ENCODE data around the gene PRICKLE3.

Gene PRICKLE3

GRCh38 chrX:49205443-49205842, 19.3 kb upstream of the PRICKLE3 start:
- no peak for DNase-seq (ENCODE audit: low spot score)

GRCh38 chrX:49204709-49205108, 18.5 kb upstream of the PRICKLE3 start:
- DNase-seq (ENCODE audit: low spot score) = no peak

- DNase-seq (ENCODE audit: low spot score) = no peak
Measured at GRCh38 chrX:49204017-49204416, 17.8 kb upstream of the PRICKLE3 start.

GRCh38 chrX:49203536-49203935, 17.4 kb upstream of the PRICKLE3 start:
- no peak for DNase-seq (ENCODE audit: low spot score)

DNA sequence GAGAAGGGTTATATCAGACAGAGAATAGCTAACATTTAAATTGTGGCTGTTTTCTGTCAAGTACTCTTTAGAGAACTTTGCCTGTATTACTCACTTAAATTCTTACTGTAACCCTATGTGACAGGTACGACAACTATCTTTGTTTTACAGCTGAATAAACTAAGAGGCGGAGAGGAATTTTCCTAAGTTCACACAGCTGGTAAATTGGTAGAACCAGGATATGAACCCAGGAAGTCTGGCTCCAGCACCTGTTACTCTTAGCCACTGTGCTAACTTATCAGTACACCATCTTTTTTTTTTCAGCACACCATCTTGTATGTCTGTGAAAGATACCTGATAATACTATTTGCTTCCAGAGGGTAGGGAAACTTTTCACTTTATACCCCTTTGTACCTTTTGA, 15.8 kb upstream of the PRICKLE3 start:
- no peak for DNase-seq (ENCODE audit: low spot score)

DNA sequence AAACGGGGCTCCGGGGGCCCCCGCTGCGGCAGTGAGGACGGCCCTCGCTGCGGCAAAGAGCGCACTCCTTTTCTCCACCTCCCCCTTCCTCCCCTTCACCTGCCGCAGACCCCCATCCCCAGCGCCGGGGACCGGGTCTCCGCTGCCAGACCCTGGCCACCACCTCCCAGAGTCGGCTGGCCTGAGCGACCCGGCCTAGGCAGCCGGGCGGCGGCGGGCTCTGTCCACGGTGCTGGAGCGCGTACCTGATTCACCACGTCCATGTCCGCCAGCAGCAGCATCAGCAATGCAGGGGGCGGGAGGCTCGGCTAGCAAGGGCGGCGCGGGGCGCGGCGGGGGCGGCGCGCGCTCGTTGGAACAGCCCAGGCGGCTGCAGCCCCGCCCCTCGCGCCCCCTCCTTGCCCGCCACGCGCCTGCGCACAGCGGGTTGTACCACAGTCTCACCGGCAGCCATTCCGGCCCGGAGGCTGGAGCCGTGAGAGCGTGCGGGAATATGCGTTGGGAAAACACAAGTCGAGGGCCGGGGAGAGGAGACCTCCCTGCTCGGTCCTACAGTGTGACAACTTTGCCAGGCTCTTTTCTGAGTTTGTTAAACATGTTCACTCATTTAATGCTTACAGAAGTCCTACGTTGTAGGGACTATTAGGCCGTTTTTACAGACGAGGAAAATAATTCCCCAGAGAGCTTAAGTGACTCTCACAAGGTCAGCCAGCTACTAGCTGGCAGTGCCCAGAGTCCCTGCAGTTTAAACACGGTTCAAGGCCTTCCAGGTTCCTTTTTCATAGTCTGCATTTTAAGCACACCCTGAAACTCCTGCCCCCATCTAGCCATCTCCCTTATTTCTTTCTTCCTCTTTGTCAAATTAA, 14.0 kb upstream of the PRICKLE3 start, which contains the start of gene SYP:
TSS of gene SYP (minus strand) at position 288 of the 866 bp plus-strand sequence. CDS start at position 281, 7 bp downstream.
- peak; percentile 88 for DNase-seq (ENCODE audit: low spot score)

DNA sequence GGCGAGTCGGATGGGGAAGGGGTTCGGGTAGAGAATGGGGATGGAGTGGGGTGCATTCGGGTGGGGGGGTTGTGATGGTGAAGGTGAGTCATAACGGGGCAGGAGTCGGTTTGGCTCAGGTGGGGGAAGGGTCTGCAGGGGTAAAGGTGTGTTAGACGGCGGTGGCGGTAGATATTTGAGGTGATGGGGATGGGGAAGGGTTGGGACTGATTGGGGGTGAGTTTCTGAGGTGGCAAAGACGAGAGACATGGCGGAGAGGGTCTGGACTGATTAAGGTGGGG, 13.1 kb upstream of the PRICKLE3 start:
- DNase-seq (ENCODE audit: low spot score) = no peak

DNA sequence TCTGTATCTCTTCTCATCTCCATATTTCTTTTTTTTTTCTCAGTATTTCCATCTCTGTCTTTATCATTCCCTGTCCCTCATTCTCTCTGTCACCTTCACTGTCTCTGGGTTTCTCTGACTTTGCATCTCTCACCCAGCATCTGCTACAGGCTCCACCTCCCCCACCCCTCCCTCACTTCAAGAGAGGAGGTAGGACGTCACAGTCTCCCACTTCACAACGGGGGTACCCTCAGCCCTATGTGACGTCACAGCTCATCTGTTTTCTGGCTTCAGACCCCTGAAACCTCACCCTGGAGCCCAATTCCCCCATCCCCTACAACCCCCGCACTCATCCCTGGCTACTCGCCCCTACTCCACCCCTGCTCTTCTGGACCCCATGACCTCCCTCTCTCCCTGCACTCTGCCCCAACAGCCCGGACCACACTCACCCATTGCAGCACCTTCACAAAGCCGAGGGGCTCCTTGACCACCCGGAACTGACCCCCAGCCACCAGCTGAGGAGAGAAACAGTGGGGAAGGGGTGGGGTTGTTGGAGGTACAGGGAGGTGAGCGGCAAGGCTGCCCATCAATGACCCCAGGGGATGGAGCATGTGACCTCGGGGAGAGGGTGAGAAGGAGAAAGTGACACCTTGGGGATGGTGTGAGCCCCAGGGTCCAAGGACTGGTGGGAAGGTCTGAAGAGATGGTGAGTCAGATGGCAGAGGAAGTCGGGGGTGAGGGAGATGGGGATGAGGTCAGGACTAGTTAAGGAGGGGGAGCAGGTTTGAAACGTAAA, 12.6 kb upstream of the PRICKLE3 start:
- DNase-seq (ENCODE audit: low spot score) = no peak

GRCh38 chrX:49197543-49198087, 11.4 kb upstream of the PRICKLE3 start:
- no peak for DNase-seq (ENCODE audit: low spot score)

DNA sequence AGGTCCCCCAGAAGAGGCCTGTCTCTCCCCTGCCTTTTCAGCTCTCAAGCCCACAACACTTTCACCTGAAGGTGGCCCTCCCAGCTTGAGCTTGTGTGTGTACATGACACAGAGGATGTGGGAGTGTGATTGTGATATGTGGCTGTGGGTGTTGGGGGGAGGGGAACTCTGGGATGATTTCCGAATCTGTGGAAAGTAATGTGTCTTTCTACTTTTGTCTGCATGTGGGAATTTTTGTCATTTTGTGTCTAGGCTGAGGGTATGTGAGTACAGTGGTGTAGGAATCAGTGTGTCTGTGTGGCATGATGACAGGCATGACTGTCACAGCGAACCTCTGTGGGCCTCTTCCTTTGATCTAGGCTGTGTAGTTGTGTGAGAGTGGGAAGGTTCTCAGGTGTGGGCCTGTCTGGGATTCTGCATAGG, 7.4 kb upstream of the PRICKLE3 start:
- no peak for DNase-seq (ENCODE audit: low spot score)

DNA sequence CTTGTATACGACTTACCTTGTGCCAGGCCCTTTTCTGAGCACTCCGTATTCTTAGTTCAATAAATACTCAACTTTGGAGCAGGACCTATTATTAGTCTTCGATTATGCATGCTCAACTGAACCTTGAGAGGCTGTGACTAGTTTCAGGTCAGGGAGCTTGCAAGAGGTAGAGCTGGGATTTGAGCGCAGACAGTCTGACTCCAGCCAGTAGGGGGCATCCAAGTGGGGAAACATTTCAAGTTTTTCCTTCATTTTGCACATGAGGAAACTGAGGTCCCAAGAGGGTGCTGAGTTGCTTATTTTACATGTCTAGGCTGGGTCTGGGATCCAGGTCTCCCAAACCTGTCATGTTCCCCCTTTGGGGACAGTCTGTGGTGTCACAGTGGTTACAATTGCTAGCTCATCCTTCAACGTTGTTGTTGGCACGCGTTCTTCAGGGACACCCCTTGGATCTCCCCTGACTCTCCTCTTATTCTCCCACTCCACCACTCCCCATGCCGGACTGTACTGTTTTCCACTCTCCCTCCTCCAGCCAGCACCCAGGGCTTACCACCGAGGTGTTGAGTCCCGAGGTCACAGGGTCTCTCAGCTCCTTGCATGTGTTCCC, 6.7 kb upstream of the PRICKLE3 start:
- DNase-seq (ENCODE audit: low spot score) = peak; percentile 28

DNA sequence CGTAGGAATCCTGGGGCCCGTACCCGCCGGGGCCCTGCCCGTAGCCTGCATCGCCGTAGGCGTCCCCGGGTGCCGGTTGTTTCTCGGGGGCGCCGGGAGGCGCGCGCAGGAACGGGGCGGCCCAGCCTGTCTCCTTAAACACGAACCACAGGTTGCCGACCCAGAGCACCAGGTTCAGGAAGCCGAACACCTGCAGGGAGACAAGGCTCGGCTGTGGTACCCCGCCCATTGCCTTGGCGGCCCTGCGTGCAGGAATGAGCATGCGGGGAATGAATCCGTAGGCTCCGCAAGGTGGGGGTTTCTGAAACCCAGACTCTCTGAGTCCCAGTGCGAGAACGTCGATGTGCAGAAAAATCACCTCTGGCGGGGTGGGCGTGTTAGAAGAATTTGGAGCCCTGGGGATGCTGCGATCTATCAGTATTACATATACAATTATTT, 5.4 kb upstream of the PRICKLE3 start:
- no peak for DNase-seq (ENCODE audit: low spot score)

- DNase-seq (ENCODE audit: low spot score) = peak; percentile 93
Measured at GRCh38 chrX:49190821-49191573, 4.8 kb upstream of the PRICKLE3 start.

GRCh38 chrX:49189606-49190005, 3.4 kb upstream of the PRICKLE3 start:
- no peak for DNase-seq (ENCODE audit: low spot score)

DNA sequence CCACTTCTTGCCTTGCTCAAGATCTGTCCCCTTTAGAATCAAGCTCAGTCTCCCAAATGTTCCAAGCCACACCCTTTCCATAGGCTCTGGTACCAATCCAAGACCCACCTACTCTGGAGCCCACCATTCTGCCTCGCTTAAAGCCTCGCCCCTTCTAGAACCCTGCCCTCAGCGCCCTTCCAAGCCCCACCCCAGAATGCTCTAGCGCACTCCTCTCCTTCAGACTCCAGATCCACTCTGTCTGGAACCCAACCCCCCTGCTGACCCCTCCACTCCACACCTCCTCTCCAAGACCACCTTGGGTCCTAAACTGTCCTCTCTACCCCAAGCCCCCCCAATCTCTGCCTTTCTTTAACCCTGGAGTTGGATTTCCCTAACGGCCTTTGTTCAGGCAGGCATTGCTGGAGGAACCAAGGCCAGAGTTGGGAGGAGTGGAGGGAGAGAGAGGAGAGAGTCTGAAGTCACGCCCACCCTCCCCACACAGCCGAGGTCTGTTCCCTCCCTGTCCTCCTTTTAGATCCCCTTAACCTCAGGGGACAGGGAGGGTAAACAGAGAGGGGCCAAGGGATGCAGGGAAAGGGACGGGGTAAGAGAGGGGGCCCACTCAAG, 2.4 kb upstream of the PRICKLE3 start:
- DNase-seq (ENCODE audit: low spot score) = no peak

GRCh38 chrX:49187526-49187925, 1.4 kb upstream of the PRICKLE3 start:
- DNase-seq (ENCODE audit: low spot score) = no peak

DNA sequence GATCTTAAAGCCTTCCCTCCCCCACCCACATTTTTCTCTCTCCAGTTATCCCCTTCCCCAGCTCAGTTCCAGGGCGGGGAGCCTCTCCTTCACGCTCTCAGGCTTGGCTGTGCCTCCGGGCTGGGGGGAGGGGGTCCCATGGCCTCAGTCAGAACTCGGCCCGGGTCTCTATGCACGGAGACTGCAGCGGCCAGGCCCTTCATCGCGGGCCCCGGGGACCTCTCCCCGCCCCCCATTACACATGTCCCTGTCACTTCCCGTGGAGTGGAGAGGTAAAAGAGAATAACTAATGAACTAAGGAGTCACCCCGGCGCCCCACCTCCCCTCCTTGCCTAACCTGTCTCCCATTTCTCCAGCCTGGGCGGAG, 838 bp upstream of the PRICKLE3 start:
- no peak for DNase-seq (ENCODE audit: low spot score)

DNA sequence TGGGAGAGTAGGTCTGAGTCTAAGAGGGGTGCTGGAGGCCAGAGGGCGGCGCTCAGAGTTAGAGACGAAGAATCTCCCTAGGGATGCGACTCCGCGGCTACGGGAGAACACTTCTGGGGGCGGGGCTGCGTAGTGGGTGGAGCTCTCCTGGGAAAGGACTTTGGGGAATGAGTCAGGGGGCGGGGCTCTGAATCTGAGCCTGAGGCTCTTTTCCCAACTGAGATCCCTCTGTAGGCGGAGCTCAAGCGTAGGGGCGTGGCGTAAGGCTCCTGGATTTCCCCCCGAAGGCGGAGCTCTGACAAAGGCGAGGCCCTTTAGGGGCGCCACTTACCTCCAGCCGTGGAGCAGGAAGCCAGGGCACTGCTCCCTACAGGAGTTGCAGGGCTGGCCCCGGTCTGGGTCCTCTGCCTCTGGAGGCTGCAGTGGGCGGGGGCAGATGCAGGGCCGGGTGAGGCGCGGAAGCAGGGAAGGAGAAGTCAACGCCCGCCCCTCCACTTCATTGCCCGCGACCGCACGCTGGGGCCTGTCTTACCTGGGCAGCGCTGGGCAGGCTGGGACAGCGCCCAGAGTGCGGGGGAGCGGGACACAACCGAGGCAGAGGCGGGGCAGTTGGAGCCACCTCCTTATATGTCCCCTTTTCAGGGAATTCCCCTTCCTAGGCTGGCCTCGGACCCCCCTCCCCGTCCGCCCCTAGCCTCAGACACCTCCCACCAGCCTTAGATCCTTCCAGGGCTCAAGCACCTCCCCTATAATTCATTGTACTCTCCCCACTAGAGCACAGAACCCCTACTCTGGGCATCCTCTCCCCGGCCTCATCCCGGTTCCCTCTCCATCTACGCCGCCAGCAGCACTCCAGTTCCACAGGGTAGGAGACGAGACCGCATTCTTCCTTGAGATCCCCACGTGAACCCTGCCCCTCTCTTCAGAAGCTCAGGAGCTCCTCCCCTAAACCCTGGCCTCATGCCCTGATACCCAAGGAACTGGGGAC, 1.6 kb downstream of the PRICKLE3 start:
- peak; percentile 15 for DNase-seq (ENCODE audit: low spot score)

- no peak for DNase-seq (ENCODE audit: low spot score)
Measured at GRCh38 chrX:49183701-49184281, 2.4 kb downstream of the PRICKLE3 start.

DNA sequence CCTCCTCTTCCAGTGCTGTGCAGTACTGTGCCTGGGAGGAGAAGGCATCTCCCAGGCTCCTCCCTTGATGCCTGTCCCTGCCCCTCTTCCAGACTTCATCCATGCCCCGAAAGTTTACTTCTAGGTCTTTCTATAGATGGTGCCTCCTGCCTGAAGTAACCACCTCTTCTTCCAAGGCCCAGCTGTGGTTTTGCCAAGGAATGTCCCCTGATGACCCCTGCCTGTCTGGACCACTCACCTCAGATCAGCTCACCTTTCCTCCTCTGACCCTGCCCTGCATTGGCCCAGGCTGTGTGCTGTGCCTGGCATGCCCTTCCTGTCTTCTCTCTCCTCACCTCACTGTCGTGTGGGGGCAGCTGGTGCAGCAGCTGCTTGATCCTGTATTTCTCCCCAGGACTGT, 6.8 kb downstream of the PRICKLE3 start:
- DNase-seq (ENCODE audit: low spot score) = no peak
